ENCODE data around the gene ALDH2.
"Not testable (repeated sequence)": the region's sequence is repeated elsewhere in the genome, so short reads cannot be mapped to it uniquely, and the experiment has no call there.

ALDH2 gene

DNA sequence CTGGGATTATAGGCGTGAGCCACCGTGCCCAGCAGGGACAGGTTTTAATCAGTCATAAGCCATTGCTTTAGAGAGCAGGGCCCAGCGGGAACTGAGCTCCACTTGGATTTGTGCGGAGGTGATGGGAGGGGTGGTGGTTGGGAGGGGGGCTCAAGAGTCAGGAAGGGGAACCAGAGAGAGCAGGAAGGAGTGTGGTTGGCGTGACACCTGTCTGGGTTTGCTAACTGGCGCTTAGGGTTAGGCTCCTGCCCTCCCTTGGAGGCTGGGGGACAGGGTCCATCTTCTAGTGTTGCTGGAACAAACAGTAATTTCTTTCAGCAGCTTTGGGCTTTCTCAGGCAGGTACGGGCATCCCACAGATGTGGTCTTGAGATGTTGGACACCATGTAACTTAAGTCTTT lies 7.5 kb upstream of the ALDH2 start:
- no peak for DNase-seq (ENCODE audit: low spot score)

GRCh38 chr12:111759991-111760390 lies 6.7 kb upstream of the ALDH2 start:
- no peak for DNase-seq (ENCODE audit: low spot score)

DNA sequence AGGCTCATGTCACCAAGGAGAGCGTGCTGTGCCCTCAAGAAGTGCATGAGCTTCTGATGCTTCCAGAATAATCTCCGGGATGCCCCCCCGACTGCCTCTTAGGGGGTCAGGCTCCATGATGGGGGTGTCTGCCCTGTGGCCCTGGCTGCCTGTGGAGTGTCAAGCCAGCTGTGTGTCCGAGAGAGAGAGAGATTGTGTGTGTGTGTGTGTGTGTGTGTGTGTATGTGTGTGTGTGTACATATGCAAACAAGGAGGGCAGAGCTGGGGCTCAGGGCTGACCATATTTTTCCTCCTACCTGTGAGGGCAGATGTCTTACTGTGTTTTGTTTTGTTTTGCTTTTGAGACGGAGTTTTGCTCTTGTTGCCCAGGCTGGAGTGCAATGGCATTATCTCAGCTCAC lies 5.6 kb upstream of the ALDH2 start:
- no peak for DNase-seq (ENCODE audit: low spot score)

DNA sequence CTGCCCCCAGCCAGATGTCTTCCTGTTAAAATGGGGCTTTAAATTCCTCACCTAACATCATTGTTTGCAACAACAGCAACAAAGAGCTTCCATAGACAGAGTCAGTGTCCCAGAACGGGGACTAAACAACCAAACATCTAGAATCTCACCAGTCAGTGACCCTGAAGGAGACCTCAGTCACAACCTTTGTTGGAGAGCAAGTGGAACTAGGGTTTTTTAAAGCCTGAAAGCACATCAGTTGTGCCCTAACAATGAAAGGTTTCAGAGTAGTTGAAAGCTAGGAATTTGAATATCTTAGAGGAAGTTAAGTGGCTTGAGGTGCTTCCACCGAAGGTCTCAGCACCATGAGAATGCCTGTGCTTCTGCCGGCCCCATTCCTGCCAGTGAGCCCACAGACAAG lies 5.0 kb upstream of the ALDH2 start:
- no peak for DNase-seq (ENCODE audit: low spot score)

DNA sequence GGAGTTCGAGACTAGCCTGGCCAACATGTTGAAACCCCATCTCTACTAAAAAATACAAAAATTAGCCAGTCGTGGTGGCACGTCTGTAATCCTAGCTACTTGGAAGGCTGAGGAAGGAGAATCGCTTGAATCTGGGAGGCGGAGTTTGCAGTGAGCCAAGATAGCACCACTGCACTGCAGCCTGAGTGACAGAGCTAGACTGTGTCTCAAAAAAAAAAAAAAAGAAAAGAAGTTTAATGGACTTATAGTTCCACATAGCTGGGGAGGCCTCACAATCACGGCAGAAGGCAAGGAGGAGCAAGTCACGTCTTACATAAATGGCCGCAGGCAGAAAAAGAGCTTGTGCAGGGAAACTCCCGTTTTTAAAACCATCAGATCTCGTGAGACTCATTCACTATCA lies 3.2 kb upstream of the ALDH2 start:
- not testable (repeated sequence) for DNase-seq (ENCODE audit: low spot score)

- DNase-seq (ENCODE audit: low spot score) = no peak
Observed at GRCh38 chr12:111764120-111764821, 2.5 kb upstream of the ALDH2 start.

DNA sequence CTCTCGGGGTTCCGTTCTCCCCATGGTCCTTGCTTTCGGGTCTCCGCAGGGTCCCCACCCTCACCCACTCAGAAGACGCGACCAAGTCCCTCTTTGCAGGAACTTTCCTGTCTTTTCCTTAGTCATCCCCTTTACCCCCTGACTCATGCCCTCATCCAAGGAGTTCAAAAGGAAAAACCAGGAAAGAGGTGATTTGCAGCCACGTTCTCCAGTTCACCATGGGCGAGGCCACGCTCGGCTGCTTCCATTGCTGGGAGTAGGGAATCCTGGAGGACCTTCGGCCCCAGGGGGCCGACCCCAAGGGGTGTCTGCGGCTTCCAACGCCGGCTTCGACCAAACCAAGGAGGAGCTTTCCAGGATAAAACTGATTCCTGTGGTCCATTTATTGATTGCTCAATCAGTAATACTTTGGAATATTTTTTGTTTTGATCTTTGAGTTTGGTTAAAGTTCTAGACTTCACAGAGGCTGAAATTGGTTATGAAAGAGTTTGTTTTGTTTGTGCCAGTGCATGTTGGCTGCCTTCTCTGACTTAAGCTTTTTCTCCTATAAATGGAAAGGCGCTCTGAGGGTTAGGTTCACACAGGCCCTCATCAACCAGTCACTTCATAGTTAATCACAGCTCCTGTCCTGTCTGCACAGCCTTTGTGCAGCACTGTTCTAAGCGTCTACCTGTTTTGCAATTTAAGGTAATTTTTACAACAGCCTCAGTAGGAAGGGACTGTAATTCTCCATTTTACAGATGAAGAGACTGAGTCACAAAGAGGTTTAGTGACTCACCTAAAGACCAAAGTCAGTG lies 827 bp downstream of the ALDH2 start:
- peak; percentile 39 for DNase-seq (ENCODE audit: low spot score)

GRCh38 chr12:111768159-111768895 lies 1.6 kb downstream of the ALDH2 start:
- DNase-seq (ENCODE audit: low spot score) = no peak

DNA sequence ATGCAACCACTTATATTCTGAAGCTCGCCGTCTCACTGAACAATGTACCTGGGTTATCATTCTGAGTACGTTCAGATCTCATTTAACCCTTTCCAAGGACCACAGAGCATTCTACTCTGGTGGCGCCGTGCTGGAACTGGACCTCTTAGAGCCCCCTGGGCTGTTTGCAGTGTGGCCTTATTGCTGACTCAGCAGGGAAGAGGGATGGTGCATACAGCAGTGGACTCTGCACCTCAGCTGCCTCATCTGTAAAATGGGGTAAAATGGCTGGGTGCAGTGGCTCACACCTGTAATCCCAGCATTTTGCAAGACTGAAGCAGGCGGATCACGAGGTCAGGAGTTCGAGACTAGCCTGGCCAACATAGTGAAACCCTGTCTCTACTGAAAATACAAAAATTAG lies 2.9 kb downstream of the ALDH2 start:
- no peak for DNase-seq (ENCODE audit: low spot score)

- DNase-seq (ENCODE audit: low spot score) = peak; percentile 56
Observed at GRCh38 chr12:111773801-111774551, 7.2 kb downstream of the ALDH2 start.

GRCh38 chr12:111775205-111776193 lies 8.8 kb downstream of the ALDH2 start:
- DNase-seq (ENCODE audit: low spot score) = peak; percentile 75

GRCh38 chr12:111776836-111777344 lies 10.2 kb downstream of the ALDH2 start:
- no peak for DNase-seq (ENCODE audit: low spot score)

- DNase-seq (ENCODE audit: low spot score) = no peak
Observed at GRCh38 chr12:111777345-111778045, 10.8 kb downstream of the ALDH2 start.

GRCh38 chr12:111780166-111780565 lies 13.4 kb downstream of the ALDH2 start:
- no peak for DNase-seq (ENCODE audit: low spot score)

DNA sequence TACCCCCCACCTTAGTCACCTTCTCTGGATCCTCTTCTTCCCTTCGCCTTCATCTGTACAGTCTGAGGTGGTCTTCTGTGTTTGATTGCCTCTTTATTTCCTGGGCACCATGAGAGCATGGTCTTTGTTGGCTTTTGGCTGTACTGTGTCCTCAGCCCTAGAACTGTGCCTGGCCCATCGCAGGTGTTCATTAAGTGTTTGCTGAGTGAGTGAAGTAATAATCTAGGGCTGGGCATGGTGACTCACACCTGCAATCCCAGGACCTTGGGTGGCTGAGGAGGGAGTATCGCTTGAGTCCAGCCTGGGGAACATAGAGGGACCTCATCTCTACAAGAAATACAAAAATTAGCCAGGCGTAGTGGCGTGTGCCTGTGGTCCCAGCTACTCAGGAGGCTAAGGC lies 13.9 kb downstream of the ALDH2 start:
- no peak for DNase-seq (ENCODE audit: low spot score)

- DNase-seq (ENCODE audit: low spot score) = no peak
Observed at GRCh38 chr12:111781085-111781658, 14.4 kb downstream of the ALDH2 start.

DNA sequence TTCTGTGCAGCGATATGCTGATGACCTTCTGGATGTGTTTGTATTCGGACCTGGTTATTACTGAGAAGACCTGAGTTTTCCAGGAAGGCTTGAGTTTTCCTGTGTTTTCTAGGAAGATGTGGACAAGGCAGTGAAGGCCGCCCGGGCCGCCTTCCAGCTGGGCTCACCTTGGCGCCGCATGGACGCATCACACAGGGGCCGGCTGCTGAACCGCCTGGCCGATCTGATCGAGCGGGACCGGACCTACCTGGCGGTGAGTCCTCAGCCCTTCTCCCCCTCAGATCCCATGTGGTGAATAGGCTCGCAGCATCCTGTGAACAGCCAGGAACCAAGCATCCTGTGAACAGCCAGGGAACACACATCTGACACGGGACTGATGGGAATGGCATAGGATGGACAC lies 16.3 kb downstream of the ALDH2 start:
- DNase-seq (ENCODE audit: low spot score) = no peak

GRCh38 chr12:111784953-111785352 lies 18.2 kb downstream of the ALDH2 start:
- DNase-seq (ENCODE audit: low spot score) = no peak

- no peak for DNase-seq (ENCODE audit: low spot score)
Observed at GRCh38 chr12:111785651-111786050, 18.9 kb downstream of the ALDH2 start.

DNA sequence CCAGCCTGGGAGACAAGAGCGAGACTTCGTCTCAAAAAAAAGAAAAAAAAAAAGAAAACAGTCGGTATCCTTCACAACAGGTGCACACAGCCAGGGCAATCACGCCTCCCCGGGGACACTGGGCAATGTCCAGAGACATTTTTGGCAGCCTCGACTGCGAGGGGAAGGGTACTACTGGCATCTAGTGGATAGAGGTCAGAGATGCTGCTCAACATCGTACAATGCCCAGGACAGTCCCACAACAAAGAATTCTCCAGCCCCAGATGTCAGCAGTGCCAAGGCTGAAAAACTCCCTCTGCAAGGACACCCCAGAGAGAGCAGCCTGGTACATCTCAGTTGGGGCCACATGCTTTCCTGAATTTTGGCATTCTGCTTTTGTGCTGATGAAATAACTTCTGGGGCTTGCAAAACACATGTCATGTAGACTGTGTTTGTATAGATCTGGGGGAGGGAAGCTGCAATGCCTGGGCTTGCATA lies 21.5 kb downstream of the ALDH2 start:
- peak; percentile 43 for DNase-seq (ENCODE audit: low spot score)

Measured in HuH-7 (cell line).